ENCODE results near the gene SARS2. TPM values are rescaled to one million over a fixed set of nuclear protein-coding genes. Genes with fewer than 3 reads are reported as not detected.
A peak's percentile ranks its signal among the peaks of the same experiment; 100 is the strongest.

SARS2 gene
- total RNA-seq, 1 experiment from 2014 or later = 26.7 TPM

DNA sequence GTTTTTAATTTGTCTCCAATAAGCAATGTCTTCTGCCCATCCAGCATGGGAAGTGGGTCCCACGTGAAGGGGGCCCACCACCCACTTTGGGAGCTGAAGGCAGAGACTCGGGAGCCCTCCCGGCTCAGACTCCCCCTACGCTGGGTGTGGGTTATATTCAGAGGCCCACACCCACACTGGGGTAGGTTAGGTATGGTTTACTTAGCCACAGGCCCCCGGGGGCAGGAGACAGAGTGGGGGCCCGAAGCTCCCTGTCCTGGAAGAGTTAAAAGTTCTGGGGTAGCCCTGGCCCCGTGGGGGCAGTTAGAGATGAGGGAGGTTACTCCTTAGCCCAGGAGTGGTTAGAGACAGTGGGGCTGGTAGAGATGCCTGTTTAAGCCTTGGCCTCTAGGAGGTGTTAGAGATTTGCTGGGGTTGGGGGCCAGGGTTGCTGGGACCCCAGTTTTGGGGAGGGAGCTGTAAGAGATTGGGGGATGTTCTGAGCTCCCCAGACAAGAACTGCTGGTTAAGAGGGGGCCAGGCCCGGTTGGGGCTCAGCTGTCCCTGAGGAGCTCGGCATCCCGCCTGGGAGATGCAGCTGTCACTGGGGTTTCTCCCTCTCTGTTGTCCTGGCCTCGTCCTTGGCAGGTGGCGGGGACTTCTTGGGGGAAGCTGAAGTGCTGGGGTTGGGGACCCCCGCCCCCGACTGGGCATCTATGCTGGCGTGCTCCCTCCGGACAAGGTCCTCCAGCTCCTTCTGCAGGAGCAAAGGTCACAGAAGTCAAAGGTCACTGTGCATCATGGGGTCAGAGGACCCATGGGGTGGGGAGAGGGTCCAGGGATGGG lies 51.8 kb downstream of the SARS2 start:
- H3K9me2 ChIP-seq (replicated peaks; ENCODE audit: low read length) = no peaks in the 10 kb centered on the region
- POLR2A ChIA-PET (ENCODE audit: unreplicated experiment) = no interaction called here
- H3K4me2 ChIP-seq (ENCODE audit: low read length) = no peak overlapping the region
- no peaks in the 10 kb centered on the region for H4K20me1 ChIP-seq (ENCODE audit: low read length)
- ATAC-seq (no peak), DNase-seq (no peak)
- H3K9ac ChIP-seq (ENCODE audit: low read length) = no peak overlapping the region
- H3K9me3 ChIP-seq (ENCODE audit: low read length) = no peaks in the 10 kb centered on the region
- H3K27me3 ChIP-seq (ENCODE audit: low read length) = no peaks in the 10 kb centered on the region
- no peaks in the 10 kb centered on the region for H3F3A ChIP-seq (ENCODE audit: low read length, unreplicated experiment)
- no peaks in the 10 kb centered on the region for H3K4me1 ChIP-seq (ENCODE audit: insufficient read depth, low read length)
- TF ChIP-seq, protein P1, sequence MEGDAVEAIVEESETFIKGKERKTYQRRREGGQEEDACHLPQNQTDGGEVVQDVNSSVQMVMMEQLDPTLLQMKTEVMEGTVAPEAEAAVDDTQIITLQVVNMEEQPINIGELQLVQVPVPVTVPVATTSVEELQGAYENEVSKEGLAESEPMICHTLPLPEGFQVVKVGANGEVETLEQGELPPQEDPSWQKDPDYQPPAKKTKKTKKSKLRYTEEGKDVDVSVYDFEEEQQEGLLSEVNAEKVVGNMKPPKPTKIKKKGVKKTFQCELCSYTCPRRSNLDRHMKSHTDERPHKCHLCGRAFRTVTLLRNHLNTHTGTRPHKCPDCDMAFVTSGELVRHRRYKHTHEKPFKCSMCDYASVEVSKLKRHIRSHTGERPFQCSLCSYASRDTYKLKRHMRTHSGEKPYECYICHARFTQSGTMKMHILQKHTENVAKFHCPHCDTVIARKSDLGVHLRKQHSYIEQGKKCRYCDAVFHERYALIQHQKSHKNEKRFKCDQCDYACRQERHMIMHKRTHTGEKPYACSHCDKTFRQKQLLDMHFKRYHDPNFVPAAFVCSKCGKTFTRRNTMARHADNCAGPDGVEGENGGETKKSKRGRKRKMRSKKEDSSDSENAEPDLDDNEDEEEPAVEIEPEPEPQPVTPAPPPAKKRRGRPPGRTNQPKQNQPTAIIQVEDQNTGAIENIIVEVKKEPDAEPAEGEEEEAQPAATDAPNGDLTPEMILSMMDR (conservative IDR thresholded peaks at IDR 0.05; ENCODE audit: low read depth, low read length) = no peak
- no peak for TF ChIP-seq EZH2 (IDR thresholded peaks at IDR 0.05; ENCODE audit: low read length, unreplicated experiment)
- TF ChIP-seq EZH2phosphoT487 (IDR thresholded peaks at IDR 0.05; ENCODE audit: borderline replicate concordance, low read length) = no peak
- intact Hi-C loops (cut with micrococcal nuclease) = no loop called here
- H2AFZ ChIP-seq (ENCODE audit: low read length) = no peak overlapping the region
- no peaks in the 10 kb centered on the region for H3K79me2 ChIP-seq (ENCODE audit: low read length)
- no peak overlapping the region for H3K27ac ChIP-seq (ENCODE audit: low read length)
- BruUV-seq (replicated peaks) = TSS peak; percentile 78
- CTCF ChIA-PET = no interaction called here
- no peaks in the 10 kb centered on the region for H3K36me3 ChIP-seq (ENCODE audit: low read depth, low read length)
- no peak overlapping the region for H3K4me3 ChIP-seq (ENCODE audit: low read length)

DNA sequence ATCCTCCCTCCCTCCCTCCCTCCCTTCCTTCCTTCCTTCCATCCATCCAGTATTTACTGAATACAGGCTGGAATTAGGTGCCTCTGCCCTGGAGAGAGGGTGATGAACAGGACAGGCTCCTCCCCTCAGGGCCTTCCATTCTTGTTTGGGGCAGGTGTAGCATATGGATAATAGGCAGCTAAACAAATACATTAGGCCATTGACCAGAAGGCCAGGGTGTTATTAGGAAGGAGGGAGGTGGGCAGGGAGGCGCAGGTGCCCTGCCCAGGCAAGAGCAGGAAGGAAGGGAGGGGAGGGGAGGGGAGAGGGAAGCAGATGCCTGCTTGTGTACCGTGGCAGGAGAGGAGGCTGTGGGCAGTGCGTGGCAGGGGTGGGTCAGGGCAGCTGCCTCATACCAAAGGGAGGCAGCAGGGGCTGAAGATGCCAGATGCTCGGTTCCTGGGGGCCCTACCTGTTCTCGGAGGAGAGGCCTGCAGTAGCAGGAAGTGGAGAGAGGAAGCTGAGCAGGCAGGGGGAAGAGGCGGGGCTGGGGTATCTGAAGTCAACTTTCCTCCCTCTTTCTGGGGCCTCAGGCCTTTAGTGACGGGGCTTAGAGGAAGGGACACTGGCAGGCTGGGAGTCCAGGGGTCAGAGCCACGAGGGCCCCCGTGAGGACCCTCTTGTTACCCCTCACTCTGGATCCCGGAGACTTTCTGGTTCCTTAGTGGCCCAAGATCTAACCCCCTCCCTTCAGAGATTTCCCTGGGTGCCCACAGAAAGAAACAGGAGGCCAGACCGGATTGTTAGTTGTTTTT lies 52.6 kb downstream of the SARS2 start, which contains the start of gene RINL:
RINL (minus strand) TSS at position 495 of the 794 bp plus-strand sequence. CDS start 1,533 bp downstream, outside the sequence.
- Histone ChIP-seq H3K4me3 (ENCODE audit: low read length) (no peak within 1 kb of the TSS), H3K36me3 (ENCODE audit: low read depth, low read length) (no peaks in the 10 kb centered on the region), H3K79me2 (ENCODE audit: low read length) (no peaks in the 10 kb centered on the region), H3F3A (ENCODE audit: low read length, unreplicated experiment) (no peaks in the 10 kb centered on the region), H3K4me2 (ENCODE audit: low read length) (no peak within 1 kb of the TSS), H3K9me3 (ENCODE audit: low read length) (no peaks in the 10 kb centered on the region), H3K9me2 (replicated peaks; ENCODE audit: low read length) (no peaks in the 10 kb centered on the region), H3K27ac (ENCODE audit: low read length) (no peak within 1 kb of the TSS), H3K4me1 (ENCODE audit: insufficient read depth, low read length) (no peaks in the 10 kb centered on the region), H3K27me3 (ENCODE audit: low read length) (no peaks in the 10 kb centered on the region), H4K20me1 (ENCODE audit: low read length) (no peaks in the 10 kb centered on the region), H2AFZ (ENCODE audit: low read length) (no peak within 1 kb of the TSS), H3K9ac (ENCODE audit: low read length) (no peak within 1 kb of the TSS)
- ChIA-PET POLR2A (ENCODE audit: unreplicated experiment) (no interaction called here), CTCF (no interaction called here)
- intact Hi-C loops (cut with micrococcal nuclease) = no loop called here
- no TSS peak for BruUV-seq (replicated peaks)
- TF ChIP-seq EZH2phosphoT487 (IDR thresholded peaks at IDR 0.05; ENCODE audit: borderline replicate concordance, low read length) = no peak
- TF ChIP-seq, protein P1 (conservative IDR thresholded peaks at IDR 0.05; ENCODE audit: low read depth, low read length) = no peak
- no peak for TF ChIP-seq EZH2 (IDR thresholded peaks at IDR 0.05; ENCODE audit: low read length, unreplicated experiment)
- ATAC-seq (peak; percentile 46), DNase-seq (no peak)

Measured in PC-3 (cell line).